SH-SY5Y (cell line): ENCODE data around the gene L3MBTL2.

Experiments used
- GATA2 ChIP-seq: IDR thresholded peaks from 2 replicates; pipeline ENCODE4 v1.6.1; 2011; ENCODE audit warnings: mild to moderate bottlenecking, low read depth, low read length
- GATA3 ChIP-seq: IDR thresholded peaks from 2 replicates; pipeline ENCODE4 v1.6.1; 2011; ENCODE audit warnings: low read depth, mild to moderate bottlenecking, low read length, moderate library complexity

GRCh38 chr22:41204066-41204465, 1.0 kb upstream of the L3MBTL2 start:
- TF ChIP-seq GATA2, result no peak
- TF ChIP-seq GATA3, result no peak
